Kidney tubule cell (primary cell): ENCODE measurements around the gene HEBP1.

Source experiments
- DNase-seq: peaks from one replicate; pipeline ENCODE4 v3.0.0-alpha.2; 2018; ENCODE audit warnings: low spot score

The HEBP1 gene

GRCh38 chr12:13023811-13024530, 23.9 kb upstream of the HEBP1 start:
- peak; percentile 69 for DNase-seq

- DNase-seq: no peak
These were observed 22.8 kb upstream of the HEBP1 start for GRCh38 chr12:13022851-13023271.

GRCh38 chr12:13011098-13011497, 11.0 kb upstream of the HEBP1 start:
- DNase-seq: no peak

- no peak for DNase-seq
These were observed 8.8 kb upstream of the HEBP1 start for GRCh38 chr12:13008741-13009380.

GRCh38 chr12:13007496-13008233, 7.6 kb upstream of the HEBP1 start:
- no peak for DNase-seq

GRCh38 chr12:13005649-13006048, 5.6 kb upstream of the HEBP1 start:
- no peak for DNase-seq

GRCh38 chr12:13004986-13005385, 4.9 kb upstream of the HEBP1 start:
- no peak for DNase-seq

GRCh38 chr12:13004361-13004760, 4.3 kb upstream of the HEBP1 start:
- DNase-seq: no peak

- peak; percentile 3 for DNase-seq
These were observed 2.4 kb upstream of the HEBP1 start for GRCh38 chr12:13002301-13003097.

GRCh38 chr12:13001775-13002040, 1.6 kb upstream of the HEBP1 start:
- DNase-seq: no peak

- DNase-seq: peak; percentile 62
These were observed 1.1 kb upstream of the HEBP1 start for GRCh38 chr12:13000925-13001774.

GRCh38 chr12:13000616-13000924, 505 bp upstream of the HEBP1 start:
- DNase-seq: no peak

GRCh38 chr12:12999271-12999958, 650 bp downstream of the HEBP1 start:
- peak; percentile 43 for DNase-seq

- no peak for DNase-seq
These were observed 1.8 kb downstream of the HEBP1 start for GRCh38 chr12:12998248-12998647.

GRCh38 chr12:12997734-12998133, 2.3 kb downstream of the HEBP1 start:
- no peak for DNase-seq

- no peak for DNase-seq
These were observed 2.9 kb downstream of the HEBP1 start for GRCh38 chr12:12997156-12997555.

- DNase-seq: no peak
These were observed 3.9 kb downstream of the HEBP1 start for GRCh38 chr12:12996209-12996608.

GRCh38 chr12:12995088-12995487, 5.0 kb downstream of the HEBP1 start:
- no peak for DNase-seq

- no peak for DNase-seq
These were observed 6.7 kb downstream of the HEBP1 start for GRCh38 chr12:12993367-12993766.

GRCh38 chr12:12992418-12993130, 7.5 kb downstream of the HEBP1 start:
- peak; percentile 74 for DNase-seq
